B cell (primary cell): ENCODE data around the gene CMTR1. TPM values are rescaled to one million over a fixed set of nuclear protein-coding genes. Genes with fewer than 3 reads are reported as not detected.

ENCODE experiments used
- ATAC-seq: fragments of 200-7000 bp; cut with Tn5 transposase; one replicate; pipeline ENCODE4 v1.10.0; 2021; ENCODE audit warnings: low read depth, mild to moderate bottlenecking, moderate number of reproducible peaks, moderate library complexity
- CTCF ChIA-PET: fragments of 350-600 bp; sonication (Branson Sonifier 250); formaldehyde crosslinking; loops from one replicate; lab custom pipeline; 2021; ENCODE audit warnings: antibody characterized with exemption, inconsistent platforms; lab: Charles Lee
- POLR2A ChIA-PET: fragments of 350-600 bp; sonication (Branson Sonifier 250); formaldehyde crosslinking; loops from one replicate; lab custom pipeline; 2021; ENCODE audit warnings: antibody characterized with exemption; lab: Charles Lee
- DNase-seq: peaks from one replicate; pipeline ENCODE4 v3.0.0; 2013
- H2AFZ ChIP-seq: 2 replicates; pipeline ENCODE4 v1.6.1; 2012; ENCODE audit warnings: mild to moderate bottlenecking, low read depth, low read length; ENCODE audit not compliant: insufficient read depth, poor library complexity, severe bottlenecking
- H3K27ac ChIP-seq, 2 donors: 1 replicate in 1 of 2; 2 replicates in 1 of 2; pipeline ENCODE4 v1.5.1; 2012 to 2013; ENCODE audit warnings: low read length in 2 of 2, mild to moderate bottlenecking in 2 of 2, moderate library complexity in 1 of 2
- H3K27me3 ChIP-seq, 4 experiments: fragments of 200-600 bp in 1 of 4; sonication (generic) in 1 of 4; replicated peaks in 1 of 4; 1 replicate in 2 of 4; 2 replicates in 2 of 4; pipeline versions ENCODE4 v1.6.1 to v1.7.0; 2013 to 2016; ENCODE audit warnings: low read length in 3 of 4, mild to moderate bottlenecking in 2 of 4, mixed read lengths in 1 of 4, moderate library complexity in 1 of 4; ENCODE audit not compliant: insufficient read depth in 4 of 4, control insufficient read depth in 3 of 4; ENCODE audit errors: control extremely low read depth in 1 of 4
- H3K36me3 ChIP-seq, 2 experiments: replicated peaks in 1 of 2; 1 replicate in 1 of 2; 2 replicates in 1 of 2; pipeline versions ENCODE4 v1.6.1 to v1.7.1; 2013; ENCODE audit warnings: low read length in 1 of 2; ENCODE audit not compliant: insufficient read depth in 2 of 2, control insufficient read depth in 1 of 2; ENCODE audit errors: control extremely low read depth in 1 of 2, extremely low read depth in 1 of 2
- H3K4me1 ChIP-seq, 2 donors: fragments of 200-600 bp in 1 of 2; sonication (generic) in 1 of 2; 1 replicate in 1 of 2; 2 replicates in 1 of 2; pipeline versions ENCODE4 v1.5.1 to v1.6.1; 2013 to 2017; ENCODE audit warnings: low read length in 2 of 2; ENCODE audit not compliant: control insufficient read depth in 2 of 2, insufficient read depth in 2 of 2
- H3K4me2 ChIP-seq: replicated peaks from 2 replicates; pipeline ENCODE3; 2012; ENCODE audit warnings: mild to moderate bottlenecking, low read depth, low read length; ENCODE audit not compliant: poor library complexity, severe bottlenecking
- H3K4me3 ChIP-seq, 5 experiments: fragments of 200-600 bp in 1 of 5; sonication (generic) in 1 of 5; 1 replicate in 3 of 5; 2 replicates in 2 of 5; pipeline versions ENCODE4 v1.5.1 to v1.7.0; 2011 to 2016; ENCODE audit warnings: low read length in 4 of 5, mild to moderate bottlenecking in 4 of 5, low read depth in 2 of 5, control low read depth in 1 of 5, moderate library complexity in 1 of 5; ENCODE audit not compliant: insufficient read depth in 1 of 5; ENCODE audit errors: control extremely low read depth in 1 of 5, extremely low read depth in 1 of 5
- H3K79me2 ChIP-seq: fragments of 200-600 bp; sonication (generic); one replicate; pipeline ENCODE4 v1.6.0; 2016; ENCODE audit warnings: low read length; ENCODE audit not compliant: control insufficient read depth, insufficient read depth
- H3K9ac ChIP-seq: fragments of 200-600 bp; sonication (generic); 2 replicates; pipeline ENCODE4 v1.6.1; 2017; ENCODE audit warnings: mild to moderate bottlenecking, low read length, moderate library complexity
- H3K9me3 ChIP-seq, 3 donors: one replicate each; pipeline versions ENCODE4 v1.6.1 to v1.7.1; 2013; ENCODE audit warnings: low read length in 2 of 3; ENCODE audit not compliant: control insufficient read depth in 2 of 3, insufficient read depth in 1 of 3; ENCODE audit errors: control extremely low read depth in 1 of 3
- H4K20me1 ChIP-seq: 2 replicates; pipeline ENCODE4 v1.6.0; 2012; ENCODE audit warnings: mild to moderate bottlenecking, low read length; ENCODE audit not compliant: insufficient read depth, control insufficient read depth, poor library complexity, severe bottlenecking
- H3K27ac Mint-ChIP-seq: one replicate; pipeline ENCODE4 v1.8.0; 2021; ENCODE audit warnings: mixed read lengths
- H3K27me3 Mint-ChIP-seq: one replicate; pipeline ENCODE4 v1.8.0; 2021; ENCODE audit warnings: mixed read lengths
- H3K4me1 Mint-ChIP-seq: one replicate; pipeline ENCODE4 v1.8.0; 2021; ENCODE audit warnings: mixed read lengths
- H3K4me3 Mint-ChIP-seq: one replicate; pipeline ENCODE4 v1.8.0; 2021; ENCODE audit warnings: mixed read lengths
- H3K9me3 Mint-ChIP-seq: one replicate; pipeline ENCODE4 v1.8.0; 2022; ENCODE audit warnings: mixed read lengths; ENCODE audit not compliant: insufficient read depth
- EZH2 ChIP-seq: IDR thresholded peaks from 2 replicates; pipeline ENCODE4 v1.6.1; 2012; ENCODE audit warnings: borderline replicate concordance, low read depth, mild to moderate bottlenecking, moderate library complexity, low read length; ENCODE audit not compliant: insufficient read depth, poor library complexity, severe bottlenecking
- WGBS: methylation state at CpG from one replicate; pipeline ENCODE4 v1.1.5; 2013; ENCODE audit warnings: missing lambda C conversion rate; ENCODE audit not compliant: insufficient coverage; 5-methylcytosine and 5-hydroxymethylcytosine counted together
- intact Hi-C: fragments of 100-400 bp; cut with micrococcal nuclease; formaldehyde crosslinking; loops from one replicate; pipeline ENCODE4 v1.10.0; 2022
- polyA plus RNA-seq: library from polyadenylated mRNA; depleted of rRNA; stranded (reverse); fragments of >200 nt; gene quantifications from 2 replicates; pipeline ENCODE4 v1.2.3, GENCODE V29; 2012
- total RNA-seq, 2 donors: library from RNA; stranded (reverse); fragments of 120-200 nt in 1 of 2; gene quantifications; 1 replicate in 1 of 2; 2 replicates in 1 of 2; pipeline versions ENCODE4 v1.2.3 to v1.2.4, GENCODE V29; 2013 to 2022
- TF ChIP-seq, protein P1 (sequence below): fragments of 200-600 bp; IDR thresholded peaks from one replicate; pipeline ENCODE4 v1.8.0; 2022; ENCODE audit warnings: antibody characterized with exemption, mild to moderate bottlenecking

CMTR1 gene
- total and polyA plus RNA-seq, 2 donors (not counting 1 experiment from before 2014, with no cell fraction given): 46.0 to 82.9 TPM

DNA sequence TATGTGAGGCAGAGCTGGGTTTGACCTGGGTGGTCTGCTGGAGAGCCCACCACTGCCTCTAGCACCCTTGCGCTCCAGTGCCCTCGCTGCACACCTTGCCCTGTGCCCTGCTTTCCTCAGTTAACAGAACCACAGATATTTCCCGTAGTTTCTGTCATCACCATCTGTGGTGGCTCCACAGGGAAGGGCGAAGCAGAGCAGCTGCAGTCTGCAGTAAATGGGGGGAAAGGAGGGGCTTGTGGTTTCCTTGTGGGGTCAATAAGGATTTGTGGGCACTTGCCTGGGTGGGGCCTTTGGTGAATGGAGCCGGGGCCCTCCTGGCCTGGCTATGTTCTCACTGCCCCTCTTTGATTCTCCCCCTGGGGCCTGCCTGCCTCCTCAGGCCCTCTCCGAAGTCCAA, 87.9 kb downstream of the CMTR1 start:
- Histone ChIP-seq H3K36me3 (no peaks in the 10 kb centered on the region), H3K9ac (no peak overlapping the region), H3K9me3 (peaks cover 0 to 10% (median 0%) of the 10 kb centered on the region in 3 donors), H3K4me1 (peaks cover 20 to 25% of the 10 kb centered on the region in 2 donors), H3K79me2 (no peaks in the 10 kb centered on the region), H2AFZ (no peak overlapping the region), H4K20me1 (no peaks in the 10 kb centered on the region), H3K27me3 (peaks cover 0 to 11% (median 0%) of the 10 kb centered on the region in 4 experiments), H3K4me3 (no peak overlapping the region), H3K4me2 (no peak overlapping the region), H3K27ac (no peak overlapping the region)
- DNase-seq (no peak), ATAC-seq (no peak)
- TF ChIP-seq EZH2: no peak
- TF ChIP-seq, protein P1, sequence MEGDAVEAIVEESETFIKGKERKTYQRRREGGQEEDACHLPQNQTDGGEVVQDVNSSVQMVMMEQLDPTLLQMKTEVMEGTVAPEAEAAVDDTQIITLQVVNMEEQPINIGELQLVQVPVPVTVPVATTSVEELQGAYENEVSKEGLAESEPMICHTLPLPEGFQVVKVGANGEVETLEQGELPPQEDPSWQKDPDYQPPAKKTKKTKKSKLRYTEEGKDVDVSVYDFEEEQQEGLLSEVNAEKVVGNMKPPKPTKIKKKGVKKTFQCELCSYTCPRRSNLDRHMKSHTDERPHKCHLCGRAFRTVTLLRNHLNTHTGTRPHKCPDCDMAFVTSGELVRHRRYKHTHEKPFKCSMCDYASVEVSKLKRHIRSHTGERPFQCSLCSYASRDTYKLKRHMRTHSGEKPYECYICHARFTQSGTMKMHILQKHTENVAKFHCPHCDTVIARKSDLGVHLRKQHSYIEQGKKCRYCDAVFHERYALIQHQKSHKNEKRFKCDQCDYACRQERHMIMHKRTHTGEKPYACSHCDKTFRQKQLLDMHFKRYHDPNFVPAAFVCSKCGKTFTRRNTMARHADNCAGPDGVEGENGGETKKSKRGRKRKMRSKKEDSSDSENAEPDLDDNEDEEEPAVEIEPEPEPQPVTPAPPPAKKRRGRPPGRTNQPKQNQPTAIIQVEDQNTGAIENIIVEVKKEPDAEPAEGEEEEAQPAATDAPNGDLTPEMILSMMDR: no peak
- Mint-ChIP-seq H3K27me3 (peaks cover 18% of the 10 kb centered on the region), H3K9me3 (no peaks in the 10 kb centered on the region), H3K27ac (no peak overlapping the region), H3K4me1 (peaks cover 21% of the 10 kb centered on the region), H3K4me3 (no peak overlapping the region)
- ChIA-PET CTCF (interaction anchor here (1.3 kb wide), 1 partner anchor 36 kb away, joined by 3 read pairs; no protein-coding TSS in a partner anchor), POLR2A (no interaction called here)
- WGBS: 20% methylated on average over 5 of the region's 6 CpGs
- intact Hi-C loops: no loop called here

- Histone ChIP-seq H3K36me3 (no peaks in the 10 kb centered on the region), H3K9me3 (peaks cover 0 to 10% (median 0%) of the 10 kb centered on the region in 3 donors), H3K4me2 (no peak overlapping the region), H3K9ac (no peak overlapping the region), H3K4me1 (peaks cover 12 to 17% of the 10 kb centered on the region in 2 donors), H3K27ac (no peak overlapping the region), H3K4me3 (no peak overlapping the region), H3K27me3 (peaks cover 0 to 11% (median 0%) of the 10 kb centered on the region in 4 experiments), H4K20me1 (no peaks in the 10 kb centered on the region), H3K79me2 (no peaks in the 10 kb centered on the region), H2AFZ (no peak overlapping the region)
- WGBS: 40% methylated on average over 4 of the region's 4 CpGs
- ATAC-seq: no peak
- intact Hi-C loops: no loop called here
- Mint-ChIP-seq H3K4me1 (peaks cover 14% of the 10 kb centered on the region), H3K27ac (no peak overlapping the region), H3K9me3 (no peaks in the 10 kb centered on the region), H3K27me3 (peaks cover 18% of the 10 kb centered on the region), H3K4me3 (no peak overlapping the region)
- POLR2A ChIA-PET: interaction anchor here (0.6 kb wide), 1 partner anchor 43 kb away, joined by 3 read pairs; no protein-coding TSS in a partner anchor
- no peak for TF ChIP-seq EZH2
- TF ChIP-seq, protein P1: no peak
- CTCF ChIA-PET: interaction anchor here (1.3 kb wide), 1 partner anchor 37 kb away, joined by 3 read pairs; no protein-coding TSS in a partner anchor
- DNase-seq: no peak
Measured at GRCh38 chr6:37521674-37522073, 88.7 kb downstream of the CMTR1 start.
